Gastroesophageal sphincter (tissue), 4 donors: ENCODE results near the gene PRR14L. TPM values are rescaled to one million over a fixed set of nuclear protein-coding genes. Genes with fewer than 3 reads are reported as not detected.

Experiments
- ATAC-seq: fragments of 150-250 bp; one replicate; pipeline ENCODE4 v1.9.1; 2016; ENCODE audit warnings: mild to moderate bottlenecking, moderate library complexity
- H3K27ac ChIP-seq, 4 donors: fragments of 200-600 bp; sonication (generic) in 3 of 4; 1 replicate in 3 of 4; 2 replicates in 1 of 4; pipeline ENCODE4 v1.5.1; 2016 to 2019
- H3K27me3 ChIP-seq: fragments of 200-600 bp; sonication (generic); one replicate; pipeline ENCODE4 v1.5.1; 2019
- H3K36me3 ChIP-seq, 2 donors: fragments of 200-600 bp; sonication (generic); one replicate each; pipeline ENCODE4 v1.5.1; 2019; ENCODE audit warnings: control low read depth in 1 of 2
- H3K4me1 ChIP-seq, 3 donors: fragments of 200-600 bp; sonication (generic); 1 replicate in 2 of 3; 2 replicates in 1 of 3; pipeline ENCODE4 v1.5.1; 2016 to 2019; ENCODE audit warnings: control low read depth in 2 of 3
- H3K4me3 ChIP-seq, 2 donors: fragments of 200-600 bp; sonication (generic); one replicate each; pipeline ENCODE4 v1.5.1; 2019; ENCODE audit warnings: mild to moderate bottlenecking in 1 of 2, moderate library complexity in 1 of 2
- H3K9me3 ChIP-seq, 3 donors: fragments of 200-600 bp; sonication (generic); one replicate each; pipeline ENCODE4 v1.5.1; 2017 to 2019; ENCODE audit warnings: control low read depth in 2 of 3
- EP300 ChIP-seq: sonication (generic); formaldehyde crosslinking; IDR thresholded peaks from one replicate; pipeline ENCODE4 v1.6.1; 2017; ENCODE audit warnings: antibody characterized with exemption, mild to moderate bottlenecking
- POLR2A ChIP-seq, 2 donors: fragments of 450-650 bp; IDR thresholded peaks; one replicate each; pipeline ENCODE4 v1.6.1; 2017; ENCODE audit warnings: antibody characterized with exemption in 2 of 2, mild to moderate bottlenecking in 2 of 2, moderate library complexity in 1 of 2
- POLR2AphosphoS5 ChIP-seq: sonication (generic); formaldehyde crosslinking; IDR thresholded peaks from one replicate; pipeline ENCODE4 v1.6.1; 2017; ENCODE audit warnings: antibody characterized with exemption
- WGBS, 2 donors: methylation state at CpG; one replicate each; pipeline ENCODE4 v1.1.5; 2018; ENCODE audit warnings: low coverage in 1 of 2; 5-methylcytosine and 5-hydroxymethylcytosine counted together
- small RNA-seq, 4 donors: library from RNA; depleted of rRNA; stranded (forward); fragments of <200 nt; gene quantifications; one replicate each; pipeline ENCODE3, GENCODE V24; 2016
- total RNA-seq, 4 donors: library from RNA; depleted of rRNA; stranded (reverse); fragments of >200 nt; gene quantifications; one replicate each; pipeline ENCODE4 v1.1.0, GENCODE V29; 2016
- TF ChIP-seq, protein P1 (sequence below), 4 experiments: fragments of 200-600 bp in 2 of 4; fragments of 450-650 bp in 2 of 4; sonication (generic) in 1 of 4; IDR thresholded peaks; one replicate each; pipeline ENCODE4 v1.5.1; 2017 to 2019; ENCODE audit warnings: antibody characterized with exemption in 4 of 4, mild to moderate bottlenecking in 2 of 4, moderate library complexity in 2 of 4

PRR14L gene
- total RNA-seq, 4 donors from 2014 or later: 16.0 to 24.5 (median 19.0) TPM

DNA sequence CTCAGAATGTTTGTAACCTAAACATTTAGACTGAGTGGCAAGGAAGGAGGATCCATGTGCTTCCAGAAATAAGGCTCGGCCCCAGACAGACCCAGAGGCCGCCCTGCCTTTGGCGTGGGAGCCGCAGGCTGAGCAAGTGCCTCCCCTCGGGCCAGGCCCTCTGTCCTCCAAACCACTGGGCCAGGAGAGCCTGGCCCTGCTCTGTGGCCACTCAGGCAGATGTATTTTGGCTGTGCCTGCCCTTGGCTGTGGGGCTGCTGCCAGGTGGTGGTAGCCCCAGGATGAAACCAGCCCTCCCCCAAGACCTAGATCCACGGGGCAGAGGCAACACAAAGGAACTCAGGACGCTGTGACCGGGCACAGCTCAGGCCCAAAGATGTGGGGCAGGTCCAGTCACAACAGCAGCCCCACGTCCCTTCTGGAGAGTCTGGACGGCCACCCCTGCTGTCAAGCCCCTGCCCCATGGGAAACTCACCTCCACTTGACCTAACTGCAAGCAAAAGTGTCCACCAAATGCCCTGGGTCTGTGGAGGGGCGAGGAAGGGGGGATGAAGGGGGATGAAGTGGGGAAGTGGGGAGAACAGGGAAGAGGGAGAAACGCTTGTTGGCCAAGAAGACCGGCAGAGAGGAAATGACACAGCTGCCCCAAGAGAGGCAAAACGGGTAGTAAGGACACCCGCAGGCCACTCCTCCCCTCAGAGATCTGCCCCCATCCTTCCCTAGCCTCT, 111.9 kb downstream of the PRR14L start:
- no peak for TF ChIP-seq EP300
- TF ChIP-seq, protein P1, sequence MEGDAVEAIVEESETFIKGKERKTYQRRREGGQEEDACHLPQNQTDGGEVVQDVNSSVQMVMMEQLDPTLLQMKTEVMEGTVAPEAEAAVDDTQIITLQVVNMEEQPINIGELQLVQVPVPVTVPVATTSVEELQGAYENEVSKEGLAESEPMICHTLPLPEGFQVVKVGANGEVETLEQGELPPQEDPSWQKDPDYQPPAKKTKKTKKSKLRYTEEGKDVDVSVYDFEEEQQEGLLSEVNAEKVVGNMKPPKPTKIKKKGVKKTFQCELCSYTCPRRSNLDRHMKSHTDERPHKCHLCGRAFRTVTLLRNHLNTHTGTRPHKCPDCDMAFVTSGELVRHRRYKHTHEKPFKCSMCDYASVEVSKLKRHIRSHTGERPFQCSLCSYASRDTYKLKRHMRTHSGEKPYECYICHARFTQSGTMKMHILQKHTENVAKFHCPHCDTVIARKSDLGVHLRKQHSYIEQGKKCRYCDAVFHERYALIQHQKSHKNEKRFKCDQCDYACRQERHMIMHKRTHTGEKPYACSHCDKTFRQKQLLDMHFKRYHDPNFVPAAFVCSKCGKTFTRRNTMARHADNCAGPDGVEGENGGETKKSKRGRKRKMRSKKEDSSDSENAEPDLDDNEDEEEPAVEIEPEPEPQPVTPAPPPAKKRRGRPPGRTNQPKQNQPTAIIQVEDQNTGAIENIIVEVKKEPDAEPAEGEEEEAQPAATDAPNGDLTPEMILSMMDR (IDR thresholded peaks at IDR 0.05): no peak
- no peak for TF ChIP-seq POLR2A (IDR thresholded peaks at IDR 0.05)
- TF ChIP-seq POLR2AphosphoS5: no peak
- H3K9me3 ChIP-seq: no peaks in the 10 kb centered on the region

DNA sequence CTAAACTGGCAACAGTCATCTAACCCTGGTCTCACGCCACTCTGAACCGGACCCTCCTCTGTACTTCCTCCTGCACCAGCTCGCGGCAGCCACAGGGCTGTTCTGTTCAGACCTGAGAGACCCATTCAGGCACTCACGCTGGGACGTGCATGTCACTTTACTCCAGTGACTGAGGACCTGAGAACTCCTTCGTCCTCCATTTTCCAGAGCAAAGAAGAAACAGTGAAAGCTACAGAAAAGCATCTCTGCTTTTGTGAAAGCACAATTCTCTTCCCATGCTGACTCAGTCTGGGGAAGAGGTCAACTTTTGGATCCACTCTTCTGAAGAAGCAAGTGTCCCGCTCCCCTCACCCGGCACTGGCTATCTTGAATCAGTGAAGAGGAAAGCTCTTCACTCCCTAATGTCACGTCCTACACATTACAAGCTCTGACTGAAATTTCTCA, 112.5 kb downstream of the PRR14L start:
- peak overlapping the region in 3 of 4 donors; percentile 51 to 68 (median 68) for H3K27ac ChIP-seq

More for the DNA sequence above, 111.9 kb downstream of the PRR14L start:
- H3K27ac ChIP-seq: peak overlapping the region in 3 of 4 donors; percentile 51 to 68 (median 68)
- H3K4me1 ChIP-seq: peaks cover 0 to 22% (median 0%) of the 10 kb centered on the region in 3 donors
- H3K27me3 ChIP-seq: no peaks in the 10 kb centered on the region
- 41 to 50% methylated on average over 1 to 4 of the region's 15 CpGs for WGBS, 2 donors
- ATAC-seq: peak; percentile 47
- H3K4me3 ChIP-seq: peak overlapping the region in 1 of 2 donors; percentile 32
- peaks cover 0 to 13% of the 10 kb centered on the region in 2 donors for H3K36me3 ChIP-seq

DNA sequence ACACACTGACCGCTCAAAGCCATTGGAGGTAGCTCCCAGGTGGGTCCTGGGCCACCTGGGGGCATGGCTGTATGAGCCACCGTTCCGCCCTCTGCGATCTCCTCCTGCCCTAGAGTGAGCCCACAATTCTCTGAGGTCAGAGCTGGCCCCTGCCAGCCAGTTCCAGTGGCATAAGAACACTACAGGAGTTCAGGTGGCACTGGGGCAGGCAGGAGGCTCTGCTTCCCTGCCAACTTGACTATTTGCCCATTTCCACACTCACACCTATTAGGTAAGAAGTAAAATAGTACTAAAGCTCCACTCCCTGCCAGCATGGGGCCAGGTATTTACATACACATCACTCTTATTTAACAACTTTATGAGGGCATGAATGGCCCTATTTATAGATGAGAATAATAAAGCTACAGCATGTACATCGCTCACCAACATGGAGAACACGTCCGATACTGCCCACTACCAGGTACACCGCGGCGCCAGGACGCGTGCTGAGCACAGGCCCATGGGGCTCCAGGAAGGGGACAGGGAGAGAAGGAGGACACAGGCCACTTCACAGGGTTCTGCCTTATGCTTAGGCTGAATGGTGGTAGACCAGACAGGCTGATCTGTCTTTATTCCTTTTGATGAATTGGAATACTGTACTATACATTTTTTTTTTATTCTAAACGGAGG, 114.2 kb downstream of the PRR14L start:
- H3K36me3 ChIP-seq: no peaks in the 10 kb centered on the region
- TF ChIP-seq, protein P1 (IDR thresholded peaks at IDR 0.05): no peak
- TF ChIP-seq POLR2A (IDR thresholded peaks at IDR 0.05) (no peak), EP300 (no peak), POLR2AphosphoS5 (no peak)
- no peak for ATAC-seq
- WGBS, 2 donors: 83 to 92% methylated on average over 1 to 10 of the region's 13 CpGs
- H3K4me3 ChIP-seq: no peak overlapping the region
- no peaks in the 10 kb centered on the region for H3K27me3 ChIP-seq
- H3K27ac ChIP-seq: no peak overlapping the region
- no peaks in the 10 kb centered on the region for H3K9me3 ChIP-seq
- peaks cover 0 to 34% (median 4%) of the 10 kb centered on the region in 3 donors for H3K4me1 ChIP-seq

More for the DNA sequence above, 112.5 kb downstream of the PRR14L start:
- Histone ChIP-seq H3K27me3 (no peaks in the 10 kb centered on the region), H3K36me3 (peaks cover 0 to 8% of the 10 kb centered on the region in 2 donors), H3K9me3 (no peaks in the 10 kb centered on the region), H3K4me3 (peak overlapping the region in 1 of 2 donors; percentile 32), H3K4me1 (peaks cover 0 to 22% (median 0%) of the 10 kb centered on the region in 3 donors)
- no peak for TF ChIP-seq POLR2AphosphoS5
- TF ChIP-seq, protein P1 (IDR thresholded peaks at IDR 0.05): peak in 1 of 4 experiments; percentile 3
- WGBS, 2 donors: 67 to 75% methylated on average over 8 to 10 of the region's 10 CpGs
- no peak for ATAC-seq

DNA sequence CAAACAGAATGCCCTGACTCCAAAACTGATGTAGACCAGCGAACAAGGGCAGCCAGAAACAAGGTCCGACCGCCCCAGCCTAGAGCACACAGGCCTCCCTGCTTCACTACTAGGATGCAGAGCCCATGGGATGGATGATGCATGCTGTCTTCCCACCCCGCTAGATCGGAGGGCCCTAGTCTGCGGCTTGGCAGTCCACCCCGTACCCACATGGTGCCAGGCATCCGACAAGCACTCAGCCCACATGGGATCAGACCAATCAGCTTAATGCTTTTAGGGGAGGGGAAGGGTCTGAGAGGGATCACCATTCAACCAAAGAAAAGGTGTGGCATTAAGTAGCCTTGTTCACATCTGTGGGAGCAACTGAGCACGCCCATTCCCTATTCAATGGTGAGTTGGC, 118.5 kb downstream of the PRR14L start:
- H3K27me3 ChIP-seq: no peaks in the 10 kb centered on the region
- H3K9me3 ChIP-seq: no peaks in the 10 kb centered on the region
- H3K4me3 ChIP-seq: peak overlapping the region in 1 of 2 donors; percentile 84
- no peaks in the 10 kb centered on the region for H3K36me3 ChIP-seq
- no peak for TF ChIP-seq POLR2AphosphoS5
- no peak for TF ChIP-seq POLR2A (IDR thresholded peaks at IDR 0.05)
- TF ChIP-seq, protein P1 (IDR thresholded peaks at IDR 0.05): no peak
- no peak for TF ChIP-seq EP300
- no peak for ATAC-seq
- peaks cover 2 to 62% (median 22%) of the 10 kb centered on the region in 3 donors for H3K4me1 ChIP-seq
- 100% methylated on average over 1 of the region's 9 CpGs; no CpG with 5 or more reads in 1 of the 2 donors for WGBS, 2 donors
- H3K27ac ChIP-seq: peak overlapping the region in 3 of 4 donors; percentile 83 to 84 (median 83)

Small RNA genes lying within 50 kb of the gene (small RNA-seq; reads per million reads assigned to genes)
- 0 reads per million in 4 donors for gene RN7SL20P

Other genes with a start within 250 kb of the PRR14L start
- 10 to 100 TPM; 10.1 to 32.7 (median 19.2) TPM for gene PISD, start 87.9 kb downstream of the PRR14L start, total RNA-seq
- gene DEPDC5, start 3.9 kb upstream of the PRR14L start, total RNA-seq: 10 to 100 TPM; 10.5 to 27.9 (median 16.0) TPM
- 100 to 1,000 TPM; 127 to 263 (median 169) TPM for gene YWHAH, start 194.4 kb upstream of the PRR14L start, total RNA-seq